ENCODE measurements around the gene XIRP1.
"Not testable (repeated sequence)": the region's sequence is repeated elsewhere in the genome, so short reads cannot be mapped to it uniquely, and the experiment has no call there.

Gene XIRP1

DNA sequence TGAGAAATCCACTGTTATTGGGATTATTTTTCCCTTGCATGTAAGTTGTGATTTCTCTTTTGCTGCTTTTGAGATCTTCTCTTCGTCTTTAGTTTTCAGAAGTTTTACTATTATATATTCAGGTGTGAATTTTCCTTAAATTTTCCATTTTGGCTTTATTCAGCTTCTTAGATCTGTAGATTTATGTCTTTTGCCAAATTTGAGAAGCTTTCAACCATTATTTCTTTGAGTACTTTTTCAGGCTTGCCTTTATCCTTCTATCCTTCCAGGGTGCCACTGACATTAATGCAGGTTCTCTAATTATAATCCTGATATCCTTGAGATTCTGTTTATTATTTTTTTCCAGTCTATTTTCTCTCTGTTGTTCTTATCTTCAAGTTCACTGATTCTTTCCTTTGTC lies 38.1 kb upstream of the XIRP1 start:
- in situ Hi-C loops (cut with HindIII; ENCODE audit: low sequenced_read_pairs), result no loop called here
- no peak for TF ChIP-seq CTCF (IDR thresholded peaks at IDR 0.05; ENCODE audit: low read depth, low read length, missing control alignments)

DNA sequence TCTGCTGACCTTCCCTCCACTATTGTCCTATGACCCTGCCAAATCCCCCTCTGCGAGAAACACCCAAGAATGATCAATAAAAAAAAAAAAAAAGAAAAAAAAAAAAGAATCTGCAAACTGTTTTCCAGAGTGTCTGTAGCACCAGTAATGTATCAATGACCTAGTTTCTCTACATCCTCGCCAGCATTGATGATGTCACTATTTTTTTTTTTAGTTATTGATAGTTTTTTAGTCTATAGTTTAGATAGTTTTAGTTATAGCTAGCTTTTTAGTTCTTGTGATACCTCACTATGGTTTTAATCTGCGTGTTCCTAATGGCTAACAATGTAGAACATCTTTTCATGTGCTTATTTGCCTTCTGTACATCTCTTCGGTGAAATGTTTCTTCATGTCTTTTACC lies 36.1 kb upstream of the XIRP1 start:
- TF ChIP-seq CTCF (IDR thresholded peaks at IDR 0.05; ENCODE audit: low read depth, low read length, missing control alignments), result no peak
- in situ Hi-C loops (cut with HindIII; ENCODE audit: low sequenced_read_pairs), result no loop called here
- no peak for DNase-seq (ENCODE audit: low read depth)
- no peak overlapping the region for H3K4me3 ChIP-seq (ENCODE audit: low read depth, low read length)

More for the DNA sequence above, 38.1 kb upstream of the XIRP1 start:
- no peak overlapping the region for H3K4me3 ChIP-seq (ENCODE audit: low read depth, low read length)
- DNase-seq (ENCODE audit: low read depth), result no peak

GRCh38 chr3:39227596-39227995 lies 35.2 kb upstream of the XIRP1 start:
- in situ Hi-C loops (cut with HindIII; ENCODE audit: low sequenced_read_pairs); H3K4me3 ChIP-seq (ENCODE audit: low read depth, low read length); DNase-seq (ENCODE audit: low read depth): not testable (repeated sequence)

DNA sequence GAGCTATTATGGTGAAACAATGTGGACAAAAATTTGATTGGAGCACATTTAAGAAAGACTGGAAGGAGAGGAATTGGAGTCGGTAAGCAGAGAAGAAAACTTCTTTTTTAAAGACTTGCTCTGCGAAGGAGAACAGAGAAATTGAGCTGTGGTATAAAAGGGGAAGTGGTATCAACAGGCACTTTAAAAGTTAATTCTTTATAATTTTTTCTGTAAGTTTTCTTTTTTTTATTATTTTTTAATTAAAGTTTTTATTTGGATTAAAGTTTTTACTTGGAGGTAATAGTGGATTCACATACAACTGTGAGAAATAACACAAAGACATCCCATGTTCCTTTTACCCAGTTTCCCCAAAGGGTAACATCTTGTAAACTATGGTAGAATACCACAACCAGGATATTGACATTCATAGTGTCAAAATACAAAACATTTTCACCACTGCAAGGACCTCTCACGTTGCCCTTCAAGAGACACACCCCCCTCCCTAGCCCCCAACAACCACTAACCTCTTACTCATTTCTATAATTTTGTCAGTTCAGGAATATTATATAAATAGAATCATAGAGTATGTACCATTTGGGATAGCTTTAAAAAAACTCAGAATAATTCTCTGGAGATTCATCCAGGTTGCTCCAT lies 33.8 kb upstream of the XIRP1 start:
- DNase-seq (ENCODE audit: low read depth), result no peak
- no peak for TF ChIP-seq CTCF (IDR thresholded peaks at IDR 0.05; ENCODE audit: low read depth, low read length, missing control alignments)
- H3K4me3 ChIP-seq (ENCODE audit: low read depth, low read length), result no peak overlapping the region
- in situ Hi-C loops (cut with HindIII; ENCODE audit: low sequenced_read_pairs), result no loop called here

GRCh38 chr3:39224288-39224687 lies 31.9 kb upstream of the XIRP1 start:
- no peak for DNase-seq (ENCODE audit: low read depth)
- no peak overlapping the region for H3K4me3 ChIP-seq (ENCODE audit: low read depth, low read length)
- in situ Hi-C loops (cut with HindIII; ENCODE audit: low sequenced_read_pairs), result no loop called here
- TF ChIP-seq CTCF (IDR thresholded peaks at IDR 0.05; ENCODE audit: low read depth, low read length, missing control alignments), result no peak

- in situ Hi-C loops (cut with HindIII; ENCODE audit: low sequenced_read_pairs), result no loop called here
- no peak for DNase-seq (ENCODE audit: low read depth)
- no peak for TF ChIP-seq CTCF (IDR thresholded peaks at IDR 0.05; ENCODE audit: low read depth, low read length, missing control alignments)
- no peak overlapping the region for H3K4me3 ChIP-seq (ENCODE audit: low read depth, low read length)
Observed at GRCh38 chr3:39222939-39223338, 30.5 kb upstream of the XIRP1 start.

GRCh38 chr3:39222462-39222861 lies 30.1 kb upstream of the XIRP1 start:
- no peak for DNase-seq (ENCODE audit: low read depth)
- in situ Hi-C loops (cut with HindIII; ENCODE audit: low sequenced_read_pairs), result no loop called here
- no peak for TF ChIP-seq CTCF (IDR thresholded peaks at IDR 0.05; ENCODE audit: low read depth, low read length, missing control alignments)
- H3K4me3 ChIP-seq (ENCODE audit: low read depth, low read length), result no peak overlapping the region
